Measurements from ENCODE around the gene MTUS2. TPM values are rescaled to one million over a fixed set of nuclear protein-coding genes. Genes with fewer than 3 reads are reported as not detected.

Gene MTUS2
- total and polyA plus RNA-seq, 4 donors, result under 0.01 to 0.70 (median 0.15) TPM

GRCh38 chr13:29156136-29156535 lies 336.0 kb downstream of the MTUS2 start:
- 26% methylated on average over 1 of the region's 1 CpG for WGBS
- H3K27ac ChIP-seq (ENCODE audit: low read depth in 1 of 2, low read length in 2 of 2), result no peak overlapping the region
- H3K9me3 ChIP-seq (ENCODE audit: control insufficient read depth in 4 of 4, low read length in 3 of 4), result peaks cover 0 to 2% (median 0%) of the 10 kb centered on the region in 4 donors
- no peaks in the 10 kb centered on the region for H3K27me3 ChIP-seq (ENCODE audit: control insufficient read depth in 4 of 4, insufficient read depth in 4 of 4, low read length in 3 of 4)
- no peak for DNase-seq (ENCODE audit: low spot score)
- H3K9ac ChIP-seq (ENCODE audit: low read depth in 1 of 2, low read length in 2 of 2), result no peak overlapping the region
- TF ChIP-seq MAX (IDR thresholded peaks at IDR 0.05) (no peak), FOXA1 (IDR thresholded peaks at IDR 0.05) (no peak), RXRA (IDR thresholded peaks at IDR 0.05) (no peak), SP1 (IDR thresholded peaks at IDR 0.05) (no peak), JUND (IDR thresholded peaks at IDR 0.05) (no peak), YY1 (IDR thresholded peaks at IDR 0.05) (no peak), TAF1 (conservative IDR thresholded peaks at IDR 0.05) (no peak), ATF3 (IDR thresholded peaks at IDR 0.05) (no peak), EGR1 (IDR thresholded peaks at IDR 0.05; ENCODE audit: low read depth in 2 of 2) (no peak)
- TF ChIP-seq, protein P1, sequence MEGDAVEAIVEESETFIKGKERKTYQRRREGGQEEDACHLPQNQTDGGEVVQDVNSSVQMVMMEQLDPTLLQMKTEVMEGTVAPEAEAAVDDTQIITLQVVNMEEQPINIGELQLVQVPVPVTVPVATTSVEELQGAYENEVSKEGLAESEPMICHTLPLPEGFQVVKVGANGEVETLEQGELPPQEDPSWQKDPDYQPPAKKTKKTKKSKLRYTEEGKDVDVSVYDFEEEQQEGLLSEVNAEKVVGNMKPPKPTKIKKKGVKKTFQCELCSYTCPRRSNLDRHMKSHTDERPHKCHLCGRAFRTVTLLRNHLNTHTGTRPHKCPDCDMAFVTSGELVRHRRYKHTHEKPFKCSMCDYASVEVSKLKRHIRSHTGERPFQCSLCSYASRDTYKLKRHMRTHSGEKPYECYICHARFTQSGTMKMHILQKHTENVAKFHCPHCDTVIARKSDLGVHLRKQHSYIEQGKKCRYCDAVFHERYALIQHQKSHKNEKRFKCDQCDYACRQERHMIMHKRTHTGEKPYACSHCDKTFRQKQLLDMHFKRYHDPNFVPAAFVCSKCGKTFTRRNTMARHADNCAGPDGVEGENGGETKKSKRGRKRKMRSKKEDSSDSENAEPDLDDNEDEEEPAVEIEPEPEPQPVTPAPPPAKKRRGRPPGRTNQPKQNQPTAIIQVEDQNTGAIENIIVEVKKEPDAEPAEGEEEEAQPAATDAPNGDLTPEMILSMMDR (IDR thresholded peaks at IDR 0.05; ENCODE audit: low read depth, low read length, missing input control), result no peak
- H3K4me1 ChIP-seq (ENCODE audit: control insufficient read depth in 4 of 4, insufficient read depth in 4 of 4, low read length in 3 of 4), result no peaks in the 10 kb centered on the region
- H3K4me3 ChIP-seq (ENCODE audit: low read depth in 1 of 3, low read length in 3 of 3), result no peak overlapping the region
- H3K36me3 ChIP-seq (ENCODE audit: control insufficient read depth in 4 of 4, insufficient read depth in 3 of 4, low read depth in 1 of 4, low read length in 3 of 4), result no peaks in the 10 kb centered on the region

DNA sequence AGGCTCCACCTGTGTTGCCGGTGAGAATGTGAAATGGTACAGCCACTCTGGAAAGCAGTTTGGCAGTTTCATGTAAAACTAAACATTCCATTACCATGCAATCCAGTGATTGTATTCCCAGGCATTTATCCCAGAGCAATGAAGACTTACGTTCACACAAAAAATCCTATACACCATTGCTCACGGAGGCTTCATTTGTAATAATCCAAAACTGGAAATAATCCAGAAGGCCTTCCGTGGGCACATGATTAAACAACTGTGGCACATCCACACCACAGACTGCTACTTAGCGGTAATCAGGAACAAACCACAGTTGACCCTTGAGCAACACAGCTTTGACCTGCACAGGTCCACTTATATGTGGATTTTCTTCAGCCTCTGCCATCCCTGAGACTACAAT lies 339.7 kb downstream of the MTUS2 start:
- 86% methylated on average over 5 of the region's 5 CpGs for WGBS

More for the DNA sequence above, 339.7 kb downstream of the MTUS2 start:
- Histone ChIP-seq H3K9ac (ENCODE audit: low read depth in 1 of 2, low read length in 2 of 2) (no peak overlapping the region), H3K27ac (ENCODE audit: low read depth in 1 of 2, low read length in 2 of 2) (no peak overlapping the region), H3K9me3 (ENCODE audit: control insufficient read depth in 4 of 4, low read length in 3 of 4) (no peaks in the 10 kb centered on the region), H3K4me1 (ENCODE audit: control insufficient read depth in 4 of 4, insufficient read depth in 4 of 4, low read length in 3 of 4) (no peaks in the 10 kb centered on the region), H3K36me3 (ENCODE audit: control insufficient read depth in 4 of 4, insufficient read depth in 3 of 4, low read depth in 1 of 4, low read length in 3 of 4) (no peaks in the 10 kb centered on the region), H3K4me3 (ENCODE audit: low read depth in 1 of 3, low read length in 3 of 3) (no peak overlapping the region), H3K27me3 (ENCODE audit: control insufficient read depth in 4 of 4, insufficient read depth in 4 of 4, low read length in 3 of 4) (no peaks in the 10 kb centered on the region)
- DNase-seq (ENCODE audit: low spot score), result no peak
- no peak for TF ChIP-seq RAD21 (IDR thresholded peaks at IDR 0.05)
- no peak for TF ChIP-seq SP1 (IDR thresholded peaks at IDR 0.05)
- TF ChIP-seq, protein P2, sequence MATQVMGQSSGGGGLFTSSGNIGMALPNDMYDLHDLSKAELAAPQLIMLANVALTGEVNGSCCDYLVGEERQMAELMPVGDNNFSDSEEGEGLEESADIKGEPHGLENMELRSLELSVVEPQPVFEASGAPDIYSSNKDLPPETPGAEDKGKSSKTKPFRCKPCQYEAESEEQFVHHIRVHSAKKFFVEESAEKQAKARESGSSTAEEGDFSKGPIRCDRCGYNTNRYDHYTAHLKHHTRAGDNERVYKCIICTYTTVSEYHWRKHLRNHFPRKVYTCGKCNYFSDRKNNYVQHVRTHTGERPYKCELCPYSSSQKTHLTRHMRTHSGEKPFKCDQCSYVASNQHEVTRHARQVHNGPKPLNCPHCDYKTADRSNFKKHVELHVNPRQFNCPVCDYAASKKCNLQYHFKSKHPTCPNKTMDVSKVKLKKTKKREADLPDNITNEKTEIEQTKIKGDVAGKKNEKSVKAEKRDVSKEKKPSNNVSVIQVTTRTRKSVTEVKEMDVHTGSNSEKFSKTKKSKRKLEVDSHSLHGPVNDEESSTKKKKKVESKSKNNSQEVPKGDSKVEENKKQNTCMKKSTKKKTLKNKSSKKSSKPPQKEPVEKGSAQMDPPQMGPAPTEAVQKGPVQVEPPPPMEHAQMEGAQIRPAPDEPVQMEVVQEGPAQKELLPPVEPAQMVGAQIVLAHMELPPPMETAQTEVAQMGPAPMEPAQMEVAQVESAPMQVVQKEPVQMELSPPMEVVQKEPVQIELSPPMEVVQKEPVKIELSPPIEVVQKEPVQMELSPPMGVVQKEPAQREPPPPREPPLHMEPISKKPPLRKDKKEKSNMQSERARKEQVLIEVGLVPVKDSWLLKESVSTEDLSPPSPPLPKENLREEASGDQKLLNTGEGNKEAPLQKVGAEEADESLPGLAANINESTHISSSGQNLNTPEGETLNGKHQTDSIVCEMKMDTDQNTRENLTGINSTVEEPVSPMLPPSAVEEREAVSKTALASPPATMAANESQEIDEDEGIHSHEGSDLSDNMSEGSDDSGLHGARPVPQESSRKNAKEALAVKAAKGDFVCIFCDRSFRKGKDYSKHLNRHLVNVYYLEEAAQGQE (IDR thresholded peaks at IDR 0.05), result no peak
- TF ChIP-seq FOXA1 (IDR thresholded peaks at IDR 0.05), result no peak
- TF ChIP-seq, protein P3, sequence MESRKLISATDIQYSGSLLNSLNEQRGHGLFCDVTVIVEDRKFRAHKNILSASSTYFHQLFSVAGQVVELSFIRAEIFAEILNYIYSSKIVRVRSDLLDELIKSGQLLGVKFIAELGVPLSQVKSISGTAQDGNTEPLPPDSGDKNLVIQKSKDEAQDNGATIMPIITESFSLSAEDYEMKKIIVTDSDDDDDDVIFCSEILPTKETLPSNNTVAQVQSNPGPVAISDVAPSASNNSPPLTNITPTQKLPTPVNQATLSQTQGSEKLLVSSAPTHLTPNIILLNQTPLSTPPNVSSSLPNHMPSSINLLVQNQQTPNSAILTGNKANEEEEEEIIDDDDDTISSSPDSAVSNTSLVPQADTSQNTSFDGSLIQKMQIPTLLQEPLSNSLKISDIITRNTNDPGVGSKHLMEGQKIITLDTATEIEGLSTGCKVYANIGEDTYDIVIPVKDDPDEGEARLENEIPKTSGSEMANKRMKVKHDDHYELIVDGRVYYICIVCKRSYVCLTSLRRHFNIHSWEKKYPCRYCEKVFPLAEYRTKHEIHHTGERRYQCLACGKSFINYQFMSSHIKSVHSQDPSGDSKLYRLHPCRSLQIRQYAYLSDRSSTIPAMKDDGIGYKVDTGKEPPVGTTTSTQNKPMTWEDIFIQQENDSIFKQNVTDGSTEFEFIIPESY (IDR thresholded peaks at IDR 0.05), result no peak
- no peak for TF ChIP-seq ATF3 (IDR thresholded peaks at IDR 0.05)
- TF ChIP-seq RXRA (IDR thresholded peaks at IDR 0.05), result no peak
- no peak for TF ChIP-seq HNF4A (conservative IDR thresholded peaks at IDR 0.05)
- TF ChIP-seq TAF1 (conservative IDR thresholded peaks at IDR 0.05), result no peak
- no peak for TF ChIP-seq FOXA2 (IDR thresholded peaks at IDR 0.05)
- TF ChIP-seq JUND (IDR thresholded peaks at IDR 0.05), result no peak
- no peak for TF ChIP-seq EGR1 (IDR thresholded peaks at IDR 0.05; ENCODE audit: low read depth in 2 of 2)
- no peak for TF ChIP-seq MAX (IDR thresholded peaks at IDR 0.05)
- no peak for TF ChIP-seq GABPA (IDR thresholded peaks at IDR 0.05 in 1 of 2, conservative IDR thresholded peaks at IDR 0.05 in 1 of 2)
- no peak for TF ChIP-seq NR2F2 (IDR thresholded peaks at IDR 0.05)
- TF ChIP-seq, protein P1 (IDR thresholded peaks at IDR 0.05; ENCODE audit: low read depth, low read length, missing input control), result no peak
- no peak for TF ChIP-seq YY1 (IDR thresholded peaks at IDR 0.05)
